Vagina (tissue), 2 donors: ENCODE measurements around the gene EPB41. TPM values are rescaled to one million over a fixed set of nuclear protein-coding genes. Genes with fewer than 3 reads are reported as not detected.

ENCODE experiments used
- DNase-seq, 2 donors: peaks; one replicate each; pipeline ENCODE4 v3.0.0-alpha.2; 2017; ENCODE audit errors: extremely low spot score in 2 of 2
- H3K27ac ChIP-seq: fragments of 200-600 bp; sonication (generic); one replicate; pipeline ENCODE4 v1.5.1; 2019
- H3K27me3 ChIP-seq: fragments of 200-600 bp; sonication (generic); one replicate; pipeline ENCODE4 v1.5.1; 2019
- H3K36me3 ChIP-seq, 2 donors: fragments of 200-600 bp; sonication (generic); one replicate each; pipeline ENCODE4 v1.5.1; 2017 to 2019
- H3K4me1 ChIP-seq: fragments of 200-600 bp; sonication (generic); one replicate; pipeline ENCODE4 v1.5.1; 2019
- H3K4me3 ChIP-seq, 2 donors: fragments of 200-600 bp; sonication (generic); 1 replicate in 1 of 2; 2 replicates in 1 of 2; pipeline ENCODE4 v1.5.1; 2016 to 2019
- H3K9me3 ChIP-seq: fragments of 200-600 bp; sonication (generic); one replicate; pipeline ENCODE4 v1.5.1; 2019
- CTCF ChIP-seq, 3 experiments: fragments of 450-650 bp in 2 of 3; fragments of 200-600 bp in 1 of 3; sonication (generic) in 1 of 3; IDR thresholded peaks; one replicate each; pipeline ENCODE4 v1.5.1; 2017 to 2019; ENCODE audit warnings: antibody characterized with exemption in 3 of 3, mild to moderate bottlenecking in 2 of 3, moderate library complexity in 2 of 3
- POLR2A ChIP-seq, 2 donors: fragments of 450-650 bp; IDR thresholded peaks; one replicate each; pipeline ENCODE4 v1.6.1; 2017; ENCODE audit warnings: antibody characterized with exemption in 2 of 2, mild to moderate bottlenecking in 2 of 2, moderate library complexity in 2 of 2
- POLR2AphosphoS5 ChIP-seq, 2 donors: sonication (generic); formaldehyde crosslinking; IDR thresholded peaks; one replicate each; pipeline ENCODE4 v1.9.0; 2017; ENCODE audit warnings: antibody characterized with exemption in 2 of 2, mild to moderate bottlenecking in 2 of 2, low read depth in 1 of 2; ENCODE audit not compliant: insufficient read depth in 1 of 2
- intact Hi-C: fragments of 100-400 bp; cut with DNase I; formaldehyde crosslinking; loops from one replicate; pipeline ENCODE4 v1.15.1; 2023
- total RNA-seq: library from RNA; depleted of rRNA; stranded (reverse); fragments of >200 nt; gene quantifications from one replicate; pipeline ENCODE4 v1.2.3, GENCODE V29; 2016

Gene EPB41
- total RNA-seq, 1 donor from 2014 or later: 39.8 TPM

GRCh38 chr1:28927648-28928313 lies 13.4 kb downstream of the EPB41 start:
- intact Hi-C loops: no loop called here
- no peak for DNase-seq
- H3K27ac ChIP-seq: peak overlapping the region; percentile 63
- no peak overlapping the region for H3K4me3 ChIP-seq
- peaks cover 13% of the 10 kb centered on the region for H3K4me1 ChIP-seq
- H3K36me3 ChIP-seq: no peaks in the 10 kb centered on the region
- H3K27me3 ChIP-seq: no peaks in the 10 kb centered on the region
- TF ChIP-seq POLR2A (IDR thresholded peaks at IDR 0.05) (no peak), POLR2AphosphoS5 (IDR thresholded peaks at IDR 0.05; ENCODE audit: insufficient read depth in 1 of 2, low read depth in 1 of 2) (no peak), CTCF (IDR thresholded peaks at IDR 0.05) (no peak)
- no peaks in the 10 kb centered on the region for H3K9me3 ChIP-seq

GRCh38 chr1:28928314-28928941 lies 14.1 kb downstream of the EPB41 start:
- TF ChIP-seq CTCF (IDR thresholded peaks at IDR 0.05) (no peak), POLR2A (IDR thresholded peaks at IDR 0.05) (no peak)
- intact Hi-C loops: no loop called here
- Histone ChIP-seq H3K4me1 (peaks cover 13% of the 10 kb centered on the region), H3K27me3 (no peaks in the 10 kb centered on the region), H3K27ac (peak overlapping the region; percentile 63), H3K36me3 (no peaks in the 10 kb centered on the region), H3K9me3 (no peaks in the 10 kb centered on the region), H3K4me3 (no peak overlapping the region)
- DNase-seq: no peak

- Histone ChIP-seq H3K4me1 (peaks cover 4% of the 10 kb centered on the region), H3K27me3 (no peaks in the 10 kb centered on the region), H3K36me3 (no peaks in the 10 kb centered on the region), H3K4me3 (no peak overlapping the region), H3K27ac (no peak overlapping the region), H3K9me3 (no peaks in the 10 kb centered on the region)
- no peak for DNase-seq
- intact Hi-C loops: no loop called here
- no peak for TF ChIP-seq POLR2A (IDR thresholded peaks at IDR 0.05)
- no peak for TF ChIP-seq CTCF (IDR thresholded peaks at IDR 0.05)
- TF ChIP-seq POLR2AphosphoS5 (IDR thresholded peaks at IDR 0.05; ENCODE audit: insufficient read depth in 1 of 2, low read depth in 1 of 2): no peak
These were observed 18.9 kb downstream of the EPB41 start for GRCh38 chr1:28933277-28933676.

DNA sequence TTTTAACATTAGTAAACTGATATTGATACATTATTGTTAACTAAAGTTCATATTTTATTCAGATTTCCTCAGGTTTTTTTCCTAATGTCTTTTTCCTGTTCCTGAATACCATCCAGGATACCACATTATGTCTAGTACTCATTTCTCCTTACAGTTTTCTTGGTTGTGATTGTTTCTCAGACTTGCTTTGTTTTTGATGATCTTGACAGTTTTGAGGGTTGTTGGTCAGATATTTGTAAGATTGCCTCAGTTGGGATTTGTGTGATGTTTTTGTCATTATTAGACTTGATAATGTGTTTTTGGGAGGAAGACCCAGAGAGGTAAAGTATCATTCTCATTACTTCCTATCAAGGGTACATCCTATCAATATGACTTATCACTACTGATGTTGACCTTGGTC lies 19.5 kb downstream of the EPB41 start:
- Histone ChIP-seq H3K9me3 (no peaks in the 10 kb centered on the region), H3K36me3 (no peaks in the 10 kb centered on the region), H3K27ac (no peak overlapping the region), H3K4me3 (no peak overlapping the region), H3K27me3 (no peaks in the 10 kb centered on the region), H3K4me1 (no peaks in the 10 kb centered on the region)
- intact Hi-C loops: no loop called here
- no peak for TF ChIP-seq POLR2A (IDR thresholded peaks at IDR 0.05)
- TF ChIP-seq POLR2AphosphoS5 (IDR thresholded peaks at IDR 0.05; ENCODE audit: insufficient read depth in 1 of 2, low read depth in 1 of 2): no peak
- no peak for DNase-seq

DNA sequence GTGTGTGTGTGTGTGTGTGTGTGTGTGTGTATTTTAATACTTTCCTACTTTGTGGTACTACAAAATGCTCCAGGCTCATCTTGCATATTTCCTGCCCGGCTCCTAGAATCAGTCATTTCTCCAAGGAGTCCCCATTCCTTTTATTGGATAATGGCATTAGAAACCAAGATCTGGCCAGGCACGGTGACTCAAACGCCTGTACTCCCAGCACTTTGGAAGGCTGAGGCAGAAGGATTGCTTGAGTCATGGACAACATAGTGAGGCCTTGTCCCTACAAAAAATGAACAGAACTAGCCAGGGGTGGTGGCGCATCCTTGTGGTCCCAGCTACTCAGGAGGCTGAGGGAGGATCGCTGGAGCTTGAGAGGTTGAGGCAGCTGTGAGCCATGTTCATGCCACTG lies 20.3 kb downstream of the EPB41 start:
- DNase-seq: no peak
- Histone ChIP-seq H3K4me3 (no peak overlapping the region), H3K36me3 (no peaks in the 10 kb centered on the region), H3K27ac (no peak overlapping the region), H3K9me3 (no peaks in the 10 kb centered on the region), H3K4me1 (no peaks in the 10 kb centered on the region), H3K27me3 (no peaks in the 10 kb centered on the region)
- TF ChIP-seq CTCF (IDR thresholded peaks at IDR 0.05): no peak
- no peak for TF ChIP-seq POLR2A (IDR thresholded peaks at IDR 0.05)
- TF ChIP-seq POLR2AphosphoS5 (IDR thresholded peaks at IDR 0.05; ENCODE audit: insufficient read depth in 1 of 2, low read depth in 1 of 2): no peak
- intact Hi-C loops: no loop called here
